Natural killer cell treated with Interleukin-12 subunit alpha and Interleukin-12 subunit beta and Interleukin-15 and Interleukin-18, amount 100 ng/mL, for 72 hours (primary cell): ENCODE results near the gene TSHZ1. TPM values are rescaled to one million over a fixed set of nuclear protein-coding genes. Genes with fewer than 3 reads are reported as not detected.
A peak's percentile ranks its signal among the peaks of the same experiment; 100 is the strongest.

Experiments used
- ATAC-seq, 2 donors: fragments of 150-1000 bp; cut with Tn5 transposase in 1 of 2; sonication (Bioruptor Pico), chemical (Tn5 transposase) in 1 of 2; 2 replicates each; pipeline ENCODE4 v1.10.0; 2021
- DNase-seq: peaks from one replicate; pipeline ENCODE4 v3.0.0; 2022; ENCODE audit warnings: low spot score
- H3K27ac Mint-ChIP-seq, 2 donors: 1 replicate in 1 of 2; 2 replicates in 1 of 2; pipeline ENCODE4 v1.8.0; 2022; ENCODE audit warnings: mixed read lengths in 2 of 2, mild to moderate bottlenecking in 1 of 2, moderate library complexity in 1 of 2
- H3K27me3 Mint-ChIP-seq, 2 donors: 1 replicate in 1 of 2; 2 replicates in 1 of 2; pipeline ENCODE4 v1.8.0; 2022; ENCODE audit warnings: mixed read lengths in 2 of 2
- H3K36me3 Mint-ChIP-seq: one replicate; pipeline ENCODE4 v1.8.0; 2022; ENCODE audit warnings: mixed read lengths
- H3K4me1 Mint-ChIP-seq, 2 donors: 1 replicate in 1 of 2; 2 replicates in 1 of 2; pipeline ENCODE4 v1.8.0; 2022; ENCODE audit warnings: low read depth in 2 of 2, mixed read lengths in 2 of 2, mild to moderate bottlenecking in 1 of 2
- H3K4me3 Mint-ChIP-seq: one replicate; pipeline ENCODE4 v1.8.0; 2022; ENCODE audit warnings: mixed read lengths
- H3K9me3 Mint-ChIP-seq: 2 replicates; pipeline ENCODE4 v1.8.0; 2022; ENCODE audit warnings: mixed read lengths
- total RNA-seq, 2 donors: library from RNA; stranded (reverse); gene quantifications; one replicate each; pipeline ENCODE4 v1.2.3, GENCODE V29; 2022

The TSHZ1 gene
- total RNA-seq, 2 donors from 2014 or later: 19.8 to 21.0 TPM

GRCh38 chr18:75261430-75262223 is 51.0 kb downstream of the TSHZ1 start:
- ATAC-seq: peak; percentile 56 to 92
- peak overlapping the region; percentile 80 for H3K4me3 Mint-ChIP-seq
- no peak for DNase-seq
- peaks cover 30 to 51% of the 10 kb centered on the region in 2 donors for H3K4me1 Mint-ChIP-seq
- H3K27ac Mint-ChIP-seq: peak overlapping the region; percentile 82 to 90
- H3K36me3 Mint-ChIP-seq: no peaks in the 10 kb centered on the region
- no peaks in the 10 kb centered on the region for H3K27me3 Mint-ChIP-seq
- no peaks in the 10 kb centered on the region for H3K9me3 Mint-ChIP-seq

DNA sequence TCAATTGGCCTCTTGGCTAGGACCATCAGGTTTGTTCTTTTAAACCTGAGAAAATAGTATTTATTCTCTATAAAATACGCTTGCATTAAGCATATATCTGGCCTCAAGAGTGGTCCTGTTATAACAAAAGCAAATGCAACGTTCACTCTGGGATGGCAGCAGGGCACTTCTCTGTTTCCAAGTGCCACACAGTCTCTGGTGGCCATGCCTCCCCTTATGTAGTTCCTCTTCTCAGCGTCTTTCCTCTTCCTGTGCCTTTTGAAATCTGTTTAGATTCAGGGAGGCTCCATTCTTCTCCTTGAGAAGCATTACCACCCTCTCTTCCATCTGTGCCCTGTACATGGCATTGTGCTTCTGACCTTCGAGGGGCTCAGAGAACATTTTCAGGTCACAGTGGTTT is 51.9 kb downstream of the TSHZ1 start:
- Mint-ChIP-seq H3K9me3 (no peaks in the 10 kb centered on the region), H3K4me3 (peak overlapping the region; percentile 37), H3K27me3 (no peaks in the 10 kb centered on the region), H3K36me3 (no peaks in the 10 kb centered on the region), H3K4me1 (peaks cover 35 to 53% of the 10 kb centered on the region in 2 donors), H3K27ac (peak overlapping the region in 1 of 2 donors; percentile 90)
- no peak for DNase-seq
- ATAC-seq: no peak

DNA sequence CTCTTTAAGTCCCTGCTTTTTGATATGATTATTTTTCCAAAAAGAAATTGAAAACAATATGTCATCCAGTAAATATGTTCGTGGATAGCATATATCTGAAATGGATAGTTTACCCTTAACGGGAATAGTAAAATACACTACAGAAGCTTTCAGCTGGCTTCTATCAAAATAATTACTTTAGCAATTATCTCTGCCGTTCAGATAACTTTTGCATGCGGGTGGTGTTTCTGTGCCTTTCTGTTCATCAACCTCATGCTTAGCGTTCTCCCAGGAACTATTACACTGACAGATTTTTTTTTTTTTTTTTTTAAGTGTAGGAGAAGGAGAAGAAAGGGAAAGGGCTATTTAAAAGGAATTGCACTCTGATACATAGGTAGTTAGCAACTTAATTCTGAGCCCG is 53.6 kb downstream of the TSHZ1 start:
- peaks cover 46 to 61% of the 10 kb centered on the region in 2 donors for H3K4me1 Mint-ChIP-seq

GRCh38 chr18:75264926-75265597 is 54.5 kb downstream of the TSHZ1 start:
- H3K36me3 Mint-ChIP-seq: no peaks in the 10 kb centered on the region
- no peak overlapping the region for H3K4me3 Mint-ChIP-seq
- no peak for DNase-seq
- H3K9me3 Mint-ChIP-seq: no peaks in the 10 kb centered on the region
- H3K4me1 Mint-ChIP-seq: peaks cover 51 to 68% of the 10 kb centered on the region in 2 donors
- H3K27me3 Mint-ChIP-seq: no peaks in the 10 kb centered on the region
- H3K27ac Mint-ChIP-seq: no peak overlapping the region
- ATAC-seq: no peak

More for the DNA sequence above, 53.6 kb downstream of the TSHZ1 start:
- Mint-ChIP-seq H3K36me3 (no peaks in the 10 kb centered on the region), H3K27me3 (no peaks in the 10 kb centered on the region), H3K4me3 (no peak overlapping the region), H3K9me3 (no peaks in the 10 kb centered on the region), H3K27ac (no peak overlapping the region)
- ATAC-seq (no peak), DNase-seq (no peak)

DNA sequence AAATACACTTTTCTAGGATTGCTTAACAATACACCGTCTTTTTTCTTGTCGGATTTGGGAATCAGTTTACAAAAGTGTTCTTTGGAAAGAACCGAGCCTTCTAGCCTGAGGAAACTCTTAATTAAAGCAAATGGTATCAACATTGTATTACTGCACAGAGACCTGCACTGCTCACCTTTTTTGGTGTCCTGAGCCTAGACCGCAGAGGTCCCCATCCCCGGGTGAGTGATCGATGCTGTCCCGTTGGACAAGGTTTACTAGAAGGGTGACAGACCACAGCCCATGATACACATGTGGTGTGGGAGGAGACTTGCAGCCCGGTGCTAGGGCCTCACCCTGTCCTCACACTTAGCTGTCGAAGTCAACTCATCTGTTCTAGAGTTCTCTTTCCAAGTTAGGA is 55.3 kb downstream of the TSHZ1 start:
- Mint-ChIP-seq H3K9me3 (no peaks in the 10 kb centered on the region), H3K27ac (no peak overlapping the region), H3K4me3 (no peak overlapping the region), H3K4me1 (peaks cover 46 to 61% of the 10 kb centered on the region in 2 donors), H3K36me3 (no peaks in the 10 kb centered on the region), H3K27me3 (no peaks in the 10 kb centered on the region)
- no peak for ATAC-seq
- DNase-seq: no peak

- Mint-ChIP-seq H3K4me1 (peaks cover 38 to 52% of the 10 kb centered on the region in 2 donors), H3K4me3 (peak overlapping the region; percentile 79), H3K27ac (peak overlapping the region; percentile 36 to 46), H3K9me3 (no peaks in the 10 kb centered on the region), H3K36me3 (no peaks in the 10 kb centered on the region), H3K27me3 (no peaks in the 10 kb centered on the region)
- ATAC-seq (peak; percentile 66 to 80), DNase-seq (no peak)
Observed at GRCh38 chr18:75267643-75268363, 57.2 kb downstream of the TSHZ1 start.

- ATAC-seq (no peak), DNase-seq (no peak)
- peak overlapping the region; percentile 79 for H3K4me3 Mint-ChIP-seq
- H3K27me3 Mint-ChIP-seq: no peaks in the 10 kb centered on the region
- peak overlapping the region in 1 of 2 donors; percentile 28 for H3K27ac Mint-ChIP-seq
- H3K9me3 Mint-ChIP-seq: no peaks in the 10 kb centered on the region
- no peaks in the 10 kb centered on the region for H3K36me3 Mint-ChIP-seq
- H3K4me1 Mint-ChIP-seq: peaks cover 40 to 52% of the 10 kb centered on the region in 2 donors
Observed at GRCh38 chr18:75268364-75268646, 57.7 kb downstream of the TSHZ1 start.

- no peaks in the 10 kb centered on the region for H3K9me3 Mint-ChIP-seq
- no peak overlapping the region for H3K4me3 Mint-ChIP-seq
- DNase-seq (no peak), ATAC-seq (peak in 1 of 2 donors; percentile 40)
- no peak overlapping the region for H3K27ac Mint-ChIP-seq
- H3K27me3 Mint-ChIP-seq: no peaks in the 10 kb centered on the region
- H3K4me1 Mint-ChIP-seq: peaks cover 44 to 52% of the 10 kb centered on the region in 2 donors
- H3K36me3 Mint-ChIP-seq: no peaks in the 10 kb centered on the region
Observed at GRCh38 chr18:75269124-75269680, 58.6 kb downstream of the TSHZ1 start.

GRCh38 chr18:75269696-75270095 is 59.1 kb downstream of the TSHZ1 start:
- DNase-seq: no peak
- no peaks in the 10 kb centered on the region for H3K36me3 Mint-ChIP-seq
- H3K9me3 Mint-ChIP-seq: no peaks in the 10 kb centered on the region
- ATAC-seq: no peak
- no peaks in the 10 kb centered on the region for H3K27me3 Mint-ChIP-seq
- no peak overlapping the region for H3K27ac Mint-ChIP-seq
- peaks cover 44 to 52% of the 10 kb centered on the region in 2 donors for H3K4me1 Mint-ChIP-seq
- no peak overlapping the region for H3K4me3 Mint-ChIP-seq

- H3K27me3 Mint-ChIP-seq: no peaks in the 10 kb centered on the region
- DNase-seq: no peak
- H3K27ac Mint-ChIP-seq: no peak overlapping the region
- no peak for ATAC-seq
- no peak overlapping the region for H3K4me3 Mint-ChIP-seq
- H3K9me3 Mint-ChIP-seq: no peaks in the 10 kb centered on the region
- H3K4me1 Mint-ChIP-seq: peaks cover 47 to 49% of the 10 kb centered on the region in 2 donors
- no peaks in the 10 kb centered on the region for H3K36me3 Mint-ChIP-seq
Observed at GRCh38 chr18:75271952-75272351, 61.4 kb downstream of the TSHZ1 start.

DNA sequence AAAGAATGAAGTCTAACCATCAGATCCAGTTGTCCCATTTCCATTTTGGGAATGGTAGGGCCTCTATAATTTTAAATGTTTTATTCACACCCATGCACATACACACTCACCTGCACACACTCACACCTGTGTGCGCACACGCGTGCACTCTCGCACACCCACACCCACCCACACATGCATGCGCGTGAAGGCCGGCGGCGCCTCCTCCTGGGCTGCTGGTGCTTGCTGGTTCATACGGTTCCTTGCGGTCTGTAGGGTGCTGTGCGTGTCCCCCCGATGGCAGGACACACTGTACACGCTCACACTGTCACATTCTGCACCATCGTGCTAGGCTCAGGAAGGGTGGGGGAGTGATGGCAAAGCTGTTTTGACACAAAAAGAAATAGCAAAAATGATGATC is 63.2 kb downstream of the TSHZ1 start:
- ATAC-seq (no peak), DNase-seq (no peak)
- Mint-ChIP-seq H3K27ac (no peak overlapping the region), H3K36me3 (no peaks in the 10 kb centered on the region), H3K27me3 (no peaks in the 10 kb centered on the region), H3K9me3 (no peaks in the 10 kb centered on the region), H3K4me1 (peaks cover 37 to 40% of the 10 kb centered on the region in 2 donors), H3K4me3 (no peak overlapping the region)

DNA sequence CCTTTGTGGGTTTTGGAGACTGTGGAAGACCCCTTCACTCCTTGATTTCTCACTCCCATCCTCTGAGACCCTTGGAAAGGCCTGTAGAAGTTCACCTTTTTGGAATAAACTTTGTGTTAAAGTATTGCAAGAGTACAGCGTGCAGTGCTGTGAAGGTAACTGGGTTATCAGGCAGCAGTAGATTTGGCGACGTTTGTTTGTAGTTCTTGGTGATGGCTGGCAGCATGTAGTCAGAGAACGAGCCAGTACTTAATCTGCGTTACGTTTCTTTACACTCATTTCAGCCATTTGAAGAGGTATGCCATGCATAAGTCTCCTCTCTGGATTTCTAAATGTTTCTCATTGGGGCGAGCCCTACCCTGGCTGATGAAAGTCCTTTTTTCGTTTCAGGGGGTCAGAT is 64.6 kb downstream of the TSHZ1 start:
- no peak for DNase-seq

GRCh38 chr18:75276818-75277609 is 66.4 kb downstream of the TSHZ1 start:
- Mint-ChIP-seq H3K27me3 (no peaks in the 10 kb centered on the region), H3K36me3 (no peaks in the 10 kb centered on the region), H3K9me3 (no peaks in the 10 kb centered on the region), H3K4me1 (peaks cover 40 to 51% of the 10 kb centered on the region in 2 donors), H3K4me3 (peak overlapping the region; percentile 53), H3K27ac (peak overlapping the region; percentile 74 to 88)
- DNase-seq (no peak), ATAC-seq (peak; percentile 65 to 84)

More for the DNA sequence above, 64.6 kb downstream of the TSHZ1 start:
- Mint-ChIP-seq H3K27ac (peak overlapping the region in 1 of 2 donors; percentile 8), H3K4me3 (no peak overlapping the region), H3K36me3 (no peaks in the 10 kb centered on the region), H3K4me1 (peaks cover 38 to 42% of the 10 kb centered on the region in 2 donors), H3K9me3 (no peaks in the 10 kb centered on the region), H3K27me3 (no peaks in the 10 kb centered on the region)
- ATAC-seq: no peak
